Stimulated activated CD8-positive, alpha-beta memory T cell treated with anti-CD3 and anti-CD28 coated beads, Interleukin-7, amount 100 ng/mL, for 4 hours (primary cell): ENCODE results near the gene METAP1.
"Not testable (repeated sequence)": the region's sequence is repeated elsewhere in the genome, so short reads cannot be mapped to it uniquely, and the experiment has no call there.

ENCODE experiments used
- DNase-seq, 2 donors: peaks; one replicate each; pipeline ENCODE4 v3.0.0-alpha.2; 2020; ENCODE audit warnings: low read depth in 2 of 2

The METAP1 gene

DNA sequence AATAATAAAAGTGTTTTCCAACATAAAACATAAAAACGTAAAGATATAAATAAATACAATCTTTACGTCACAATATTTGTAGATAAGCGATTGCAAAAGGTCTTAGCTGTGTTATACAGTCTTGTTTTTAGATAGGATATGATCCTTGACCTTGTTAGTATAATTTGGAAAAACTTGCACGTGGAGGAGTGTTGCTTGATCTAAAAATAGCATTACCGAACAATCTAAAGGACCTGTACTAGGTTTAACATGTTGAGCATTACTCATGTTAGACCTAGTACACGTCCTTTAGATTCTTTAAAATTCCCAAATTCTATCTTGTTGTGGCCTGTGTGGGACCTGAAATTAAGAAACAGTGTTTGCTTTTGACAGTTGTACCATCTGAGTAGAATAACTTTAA lies 1.6 kb downstream of the METAP1 start:
- no peak for DNase-seq

DNA sequence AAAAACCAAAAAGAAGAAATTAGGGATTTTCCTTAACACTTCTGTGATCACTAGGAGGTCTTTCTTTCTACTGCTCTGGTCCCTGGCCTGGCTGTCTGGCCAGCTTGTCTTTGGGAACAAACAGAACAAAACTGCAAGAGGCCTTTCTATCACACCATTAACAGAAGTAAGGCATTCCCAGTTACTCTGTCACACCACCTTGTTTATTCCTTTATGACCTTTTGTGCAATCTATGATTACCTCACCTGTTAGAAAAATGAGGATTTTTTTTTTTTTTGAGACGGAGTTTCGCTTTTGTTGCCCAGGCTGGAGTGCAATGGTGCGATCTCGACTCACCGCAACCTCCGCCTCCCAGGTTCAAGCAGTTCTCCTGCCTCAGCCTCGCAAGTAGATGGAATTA lies 3.0 kb downstream of the METAP1 start:
- DNase-seq: no peak

DNA sequence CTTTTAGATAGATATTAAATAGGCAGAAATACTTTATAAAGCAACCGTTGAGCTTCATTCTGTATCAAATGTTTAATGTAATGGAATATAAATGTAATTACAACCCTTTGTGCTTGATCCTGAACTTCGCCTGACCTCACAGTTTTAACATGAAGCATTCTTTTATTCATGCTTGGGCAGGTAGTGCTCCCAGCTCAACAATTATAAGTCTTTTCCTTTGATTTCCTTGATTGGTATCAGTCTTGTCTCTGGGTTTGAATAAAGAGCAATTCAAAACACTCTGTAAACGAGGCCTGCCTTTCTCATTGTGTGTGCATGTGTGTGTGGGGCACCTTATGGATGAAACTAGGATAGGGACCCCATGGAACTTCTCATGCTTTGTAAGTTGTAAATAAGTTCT lies 6.8 kb downstream of the METAP1 start:
- DNase-seq: no peak

DNA sequence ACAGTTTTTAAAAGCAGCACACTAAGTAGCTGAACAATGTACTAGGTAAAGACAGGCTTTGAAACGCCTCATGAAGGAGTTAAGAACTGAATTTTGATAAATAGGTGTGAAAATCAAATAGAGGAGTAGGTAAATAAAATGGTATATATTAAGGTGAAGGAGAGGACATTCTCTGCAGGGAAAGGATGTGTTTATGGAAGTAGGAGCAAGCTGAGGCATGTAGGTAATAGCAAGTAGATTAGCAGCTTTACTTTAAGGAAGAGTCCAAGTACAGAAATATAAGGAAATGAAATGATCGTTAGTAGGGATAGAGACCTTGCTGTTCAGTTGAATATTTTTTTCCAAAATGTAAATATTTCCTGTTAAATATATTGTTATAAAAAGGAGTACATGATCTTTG lies 12.5 kb downstream of the METAP1 start:
- no peak for DNase-seq

DNA sequence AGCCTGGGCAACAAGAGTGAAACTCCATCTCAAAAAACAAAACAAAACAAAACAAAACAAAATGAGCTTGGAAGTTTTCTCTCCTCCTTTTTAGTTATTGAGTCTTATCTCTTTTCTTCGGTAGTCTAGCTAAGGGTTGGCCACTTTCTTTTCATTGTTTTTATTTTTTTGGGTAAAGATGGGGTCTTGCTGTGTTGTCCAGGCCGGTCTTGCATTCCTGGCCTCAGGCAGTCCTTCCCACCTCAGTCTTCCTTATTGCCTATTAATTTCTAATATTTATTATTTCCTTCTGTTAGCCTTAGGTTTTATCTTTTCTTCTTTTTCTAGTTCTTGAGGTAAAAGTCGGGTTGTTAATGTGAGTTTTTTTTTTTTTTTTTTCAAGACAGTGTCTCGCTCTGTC lies 16.4 kb downstream of the METAP1 start:
- DNase-seq: no peak

DNA sequence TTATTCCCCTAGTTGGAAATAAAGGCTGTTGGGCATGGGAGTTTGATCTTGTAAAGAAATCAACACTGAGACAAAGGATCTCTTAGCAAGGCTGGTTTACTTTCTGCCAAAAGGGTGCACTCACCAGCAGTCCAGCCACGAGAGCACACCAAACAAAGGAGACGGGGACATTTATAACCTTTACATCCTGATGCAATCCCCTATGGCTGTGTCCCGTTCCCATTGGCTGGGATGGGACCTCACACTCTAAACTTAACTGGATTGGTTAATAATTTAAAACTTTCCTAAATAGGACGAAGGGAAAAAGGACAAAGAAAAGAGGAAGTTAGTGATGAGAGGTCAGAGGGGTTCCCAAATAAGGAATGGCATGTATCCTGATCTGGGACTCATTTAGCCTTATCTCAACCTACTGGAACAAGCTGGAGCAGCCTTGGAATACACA lies 17.9 kb downstream of the METAP1 start:
- DNase-seq: no peak

DNA sequence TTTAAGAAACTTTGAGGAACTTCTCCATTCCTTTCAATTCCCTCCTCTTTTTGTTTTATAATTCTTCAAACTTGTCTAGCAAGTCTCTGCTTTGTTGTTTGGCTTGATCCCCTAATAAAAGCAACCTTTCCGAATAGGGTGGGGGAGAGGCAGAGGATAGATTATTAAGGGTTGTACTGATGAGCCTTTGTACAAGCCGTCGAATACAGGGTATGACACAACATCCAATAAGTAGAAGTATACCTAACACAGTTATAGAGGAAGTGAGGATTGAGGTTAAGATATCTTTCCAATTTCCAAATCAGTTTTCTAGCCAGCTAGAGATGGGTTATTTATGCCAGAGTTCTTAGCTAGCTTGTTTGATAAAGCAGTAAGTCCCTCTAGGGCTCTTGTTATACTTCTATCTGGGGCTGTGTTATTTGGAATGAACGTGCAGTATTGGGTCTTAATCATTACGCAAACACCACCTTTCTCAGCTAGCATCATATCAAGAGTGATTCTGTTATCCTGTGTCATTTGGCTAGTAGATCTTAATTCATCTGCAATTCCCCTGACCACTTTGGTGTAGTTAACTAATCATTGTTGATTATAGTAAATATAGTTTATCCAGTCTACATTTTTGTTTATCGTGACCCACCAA lies 18.5 kb downstream of the METAP1 start:
- no peak for DNase-seq

DNA sequence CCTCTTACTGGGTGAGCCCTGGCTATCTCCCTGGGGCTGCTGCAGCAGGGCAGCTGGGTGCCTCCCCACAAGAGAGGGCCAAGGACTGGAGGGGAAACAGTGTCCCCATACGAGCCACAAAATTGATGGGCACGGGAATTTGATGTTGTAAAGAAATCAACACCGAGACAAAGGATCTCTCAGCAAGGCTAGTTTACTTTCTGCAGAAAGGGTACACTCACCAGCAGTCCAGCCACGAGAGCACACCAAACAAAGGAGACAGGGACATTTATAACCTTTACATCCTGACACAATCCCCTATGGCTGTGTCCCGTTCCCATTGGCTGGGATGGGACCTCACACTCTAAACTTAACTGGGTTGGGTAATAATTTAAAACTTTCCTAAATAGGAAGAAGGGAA lies 25.9 kb downstream of the METAP1 start:
- DNase-seq: no peak

DNA sequence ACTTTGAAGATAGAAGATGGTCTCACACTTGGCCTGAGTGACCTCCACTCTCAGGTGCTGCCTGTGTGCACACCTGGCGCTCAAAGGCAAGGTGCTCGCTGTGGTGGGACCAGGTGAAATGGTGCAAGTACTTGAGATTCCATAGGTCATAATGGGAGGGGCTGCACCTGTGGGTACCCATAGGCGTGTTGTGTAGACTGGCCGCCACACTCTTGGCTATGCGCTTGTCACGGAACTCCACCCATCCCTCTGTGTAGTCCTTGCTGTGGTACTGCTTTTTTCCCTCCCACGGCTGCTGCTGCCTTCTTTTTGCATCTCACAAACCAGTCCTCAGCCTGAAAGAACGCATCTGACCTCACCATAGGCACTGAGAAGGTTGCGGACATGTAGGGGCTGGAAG lies 27.0 kb downstream of the METAP1 start:
- no peak for DNase-seq

DNA sequence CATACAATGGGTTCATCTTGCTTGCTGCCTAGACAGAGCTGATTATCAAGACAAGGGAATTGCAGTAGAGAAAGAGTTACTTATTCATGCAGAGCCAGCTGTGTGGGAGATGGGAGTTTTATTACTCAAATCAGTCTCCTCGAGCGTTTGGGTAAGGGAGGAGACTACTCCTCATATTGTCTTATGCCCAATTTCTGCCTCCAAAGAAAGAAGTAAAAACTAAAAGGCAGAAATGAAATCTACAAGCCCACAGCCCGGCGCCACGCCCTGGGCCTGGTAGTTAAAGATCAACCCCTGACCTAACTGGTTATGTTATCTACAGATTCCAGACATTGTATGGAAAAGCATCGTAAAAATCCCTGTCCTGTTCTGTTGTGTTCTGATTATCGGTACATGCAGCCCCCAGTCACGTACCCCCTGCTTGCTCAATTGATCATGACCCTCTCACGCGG lies 28.3 kb downstream of the METAP1 start:
- DNase-seq: not testable (repeated sequence)

DNA sequence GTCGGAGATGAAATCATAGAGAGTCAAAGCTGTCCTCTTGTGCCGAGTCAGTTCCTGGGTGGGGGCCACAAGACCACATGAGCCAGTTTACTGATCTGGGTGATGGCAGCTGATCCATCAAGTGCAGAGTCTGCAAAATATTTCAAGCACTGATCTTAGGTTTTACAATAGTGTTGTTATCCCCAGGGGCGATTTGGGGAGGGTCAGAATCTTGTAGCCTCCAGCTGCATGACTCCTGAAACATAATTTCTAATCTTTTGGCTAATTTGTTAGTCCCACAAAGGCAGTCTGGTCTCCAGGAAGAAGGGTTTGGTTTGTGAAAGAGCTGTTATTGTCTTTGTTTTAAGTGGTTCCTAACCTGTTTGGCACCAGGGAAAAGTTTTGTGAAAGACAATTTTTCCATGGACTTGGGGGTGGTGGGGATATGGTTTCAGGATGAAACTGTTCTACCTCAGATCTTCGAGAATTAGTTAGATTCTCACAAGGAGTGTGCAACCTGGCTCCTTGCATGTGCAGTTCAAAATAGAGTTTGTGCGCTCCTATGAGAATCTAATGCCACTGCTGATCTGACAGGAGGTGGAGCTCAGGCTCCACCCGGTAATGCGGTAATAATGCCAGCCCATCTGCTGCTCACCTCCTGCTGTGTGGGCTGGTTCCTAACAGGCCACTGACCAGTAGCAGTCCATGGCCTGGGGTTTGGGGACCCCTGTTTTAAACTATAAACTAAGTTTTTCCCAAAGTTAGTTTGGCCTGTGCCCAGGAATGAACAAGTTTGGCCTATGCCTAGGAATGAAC lies 29.2 kb downstream of the METAP1 start:
- DNase-seq: no peak

DNA sequence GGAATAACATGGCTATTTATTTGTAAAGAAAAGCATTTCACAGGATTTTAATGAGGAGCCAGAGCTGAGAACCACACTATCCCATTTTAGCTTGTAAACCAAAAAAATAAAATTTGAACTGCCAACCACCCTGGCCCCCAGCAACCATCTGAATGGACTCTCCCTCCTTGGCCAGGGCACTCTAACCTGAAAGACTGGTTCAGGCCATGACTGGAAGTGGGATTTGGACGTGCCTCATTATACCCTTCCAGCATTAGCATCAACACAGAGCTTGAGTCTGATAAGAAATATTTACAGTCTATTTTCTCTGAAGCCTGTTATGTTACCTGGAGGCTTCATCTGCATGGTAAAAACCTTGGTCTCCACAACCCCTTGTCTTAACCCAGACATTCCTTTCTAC lies 30.0 kb downstream of the METAP1 start:
- DNase-seq: no peak

DNA sequence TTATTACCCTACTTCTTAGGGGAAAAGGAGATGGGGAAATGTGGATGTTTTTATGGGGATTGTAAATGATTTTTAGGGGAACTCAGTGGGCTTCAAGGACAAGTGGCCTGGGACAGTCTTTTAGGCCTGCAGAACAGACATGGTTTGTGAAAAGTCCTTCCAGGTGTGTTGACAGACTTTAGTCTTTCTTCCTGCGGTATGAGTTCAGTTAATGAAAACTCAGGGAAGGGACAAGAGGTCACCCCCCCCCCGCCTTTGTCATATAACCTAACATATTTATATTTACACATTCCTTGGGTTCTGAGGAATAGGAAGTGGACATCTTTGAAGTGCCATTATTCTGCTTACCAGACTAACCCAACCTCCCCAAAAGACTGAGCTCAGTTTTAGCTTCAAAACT lies 31.8 kb downstream of the METAP1 start:
- DNase-seq: no peak

DNA sequence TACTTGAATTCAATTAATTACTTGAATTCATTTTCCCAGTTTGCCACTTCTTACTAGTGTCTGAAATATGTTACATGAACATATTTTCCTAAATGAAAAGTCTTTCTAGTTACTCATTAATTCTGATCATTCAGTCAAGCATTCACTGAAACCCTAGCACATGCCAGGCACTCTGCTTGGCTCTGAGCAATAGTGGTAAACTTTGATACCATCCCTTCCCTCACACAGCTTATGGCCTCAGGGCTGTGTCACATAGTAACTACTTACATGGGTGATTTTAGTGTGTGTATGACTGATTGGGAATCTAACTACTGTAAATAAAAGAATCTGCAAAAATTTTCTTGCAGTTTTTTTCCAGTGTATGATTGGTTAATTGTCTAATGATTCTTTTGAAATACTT lies 32.7 kb downstream of the METAP1 start:
- no peak for DNase-seq

DNA sequence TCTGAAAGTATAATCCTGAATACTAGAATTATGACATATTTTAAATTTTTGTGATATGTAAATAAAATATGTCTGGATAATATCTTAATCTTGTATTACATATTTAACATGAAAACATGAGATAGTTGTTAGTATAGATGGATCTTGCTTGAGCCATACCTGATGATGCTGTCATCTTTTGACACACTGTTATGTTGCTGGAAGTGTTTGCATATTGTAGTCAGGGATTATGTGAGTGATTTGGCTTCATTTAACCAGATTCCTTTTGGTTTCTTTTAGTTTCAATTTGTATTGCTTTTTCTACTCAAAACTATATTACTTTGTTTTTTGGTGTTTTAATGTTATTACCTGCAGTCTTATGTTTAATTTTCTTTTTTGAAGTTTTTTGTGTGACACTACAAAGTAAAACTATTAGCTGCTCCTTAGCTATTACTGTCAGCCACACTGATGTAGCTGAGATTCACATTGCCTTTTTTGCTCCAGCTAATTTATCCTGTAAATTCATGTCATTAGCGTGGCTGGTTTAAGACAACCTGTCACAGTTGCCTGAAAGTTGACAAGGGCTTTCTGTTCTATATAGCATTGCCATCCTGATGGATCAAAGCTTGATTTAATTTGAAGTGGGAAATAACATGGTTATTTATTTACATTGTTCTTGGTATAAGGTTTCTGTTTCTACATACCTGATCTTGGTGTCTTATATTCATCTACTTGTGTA lies 33.7 kb downstream of the METAP1 start:
- no peak for DNase-seq

DNA sequence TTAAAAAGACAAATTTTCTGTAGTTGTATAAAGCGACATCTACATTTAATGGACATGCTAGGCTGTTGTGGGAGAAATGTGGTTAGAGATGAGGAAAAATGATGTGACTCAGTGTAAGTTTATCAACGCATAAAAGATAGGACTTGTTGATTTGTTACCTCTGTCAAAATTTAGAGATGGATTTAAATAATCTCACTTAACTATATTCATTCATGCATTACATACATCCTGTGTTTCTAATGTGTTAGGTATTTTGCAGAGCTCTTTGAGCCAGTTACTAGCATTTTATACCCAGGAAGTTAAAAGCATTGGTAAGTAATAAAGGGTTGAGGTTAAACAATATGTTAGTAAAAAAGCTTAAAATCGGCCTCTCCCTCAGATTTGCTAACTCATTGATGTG lies 34.3 kb downstream of the METAP1 start:
- DNase-seq: no peak

DNA sequence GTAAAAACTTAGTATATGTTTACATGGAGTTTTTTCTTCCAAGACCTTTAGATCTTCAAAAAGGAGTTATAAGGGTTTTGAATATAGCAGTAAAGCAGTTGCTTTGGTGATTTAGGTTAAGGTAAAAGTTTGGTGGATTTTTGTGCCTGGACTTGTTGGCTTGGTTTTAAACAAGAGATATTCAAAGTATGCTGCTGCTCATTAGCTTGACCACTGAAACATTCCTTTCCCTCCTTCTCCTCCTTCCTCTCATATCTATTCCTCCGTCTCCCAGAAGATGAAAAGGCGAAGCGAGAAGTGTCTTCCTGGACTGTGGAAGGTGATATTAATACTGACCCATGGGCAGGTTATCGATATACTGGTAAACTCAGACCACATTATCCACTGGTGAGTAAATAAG lies 38.4 kb downstream of the METAP1 start:
- no peak for DNase-seq

DNA sequence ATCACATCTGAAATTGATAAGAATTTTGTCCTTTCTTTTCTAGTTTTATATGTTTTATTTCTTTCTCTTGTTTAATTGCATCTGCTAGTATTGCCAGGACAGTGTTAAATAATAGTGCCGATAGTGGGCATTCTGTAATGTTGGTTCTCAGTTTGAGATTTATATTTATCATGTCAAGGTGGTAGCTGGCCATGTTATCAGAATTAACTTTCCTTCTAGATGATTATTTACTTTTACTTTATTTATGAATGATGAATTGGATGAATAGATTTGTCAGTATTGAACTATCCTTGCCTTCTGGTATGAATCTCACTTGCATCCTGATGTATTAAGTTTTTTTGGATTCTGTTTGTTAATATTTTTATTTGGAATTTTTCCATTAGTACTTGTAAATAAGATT lies 42.7 kb downstream of the METAP1 start:
- DNase-seq: no peak

DNA sequence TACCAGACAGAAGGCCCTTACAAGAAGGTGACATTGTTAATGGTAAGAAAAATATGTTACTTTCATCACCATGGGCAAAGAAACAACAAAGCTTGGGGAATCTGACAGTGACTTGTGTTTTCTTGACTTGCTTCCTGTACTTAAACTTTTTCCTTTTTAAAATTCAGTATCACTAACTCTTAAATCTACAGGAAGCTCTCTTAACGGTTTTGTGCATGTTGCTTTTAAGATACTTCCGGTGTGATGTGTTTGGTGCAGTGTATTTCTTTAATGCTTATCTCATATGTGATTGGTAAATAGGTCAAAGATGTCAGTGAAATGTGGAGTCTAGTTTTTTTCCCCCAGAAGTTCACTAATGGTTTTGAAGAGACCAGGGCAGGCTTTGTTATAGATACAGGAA lies 47.8 kb downstream of the METAP1 start:
- no peak for DNase-seq

DNA sequence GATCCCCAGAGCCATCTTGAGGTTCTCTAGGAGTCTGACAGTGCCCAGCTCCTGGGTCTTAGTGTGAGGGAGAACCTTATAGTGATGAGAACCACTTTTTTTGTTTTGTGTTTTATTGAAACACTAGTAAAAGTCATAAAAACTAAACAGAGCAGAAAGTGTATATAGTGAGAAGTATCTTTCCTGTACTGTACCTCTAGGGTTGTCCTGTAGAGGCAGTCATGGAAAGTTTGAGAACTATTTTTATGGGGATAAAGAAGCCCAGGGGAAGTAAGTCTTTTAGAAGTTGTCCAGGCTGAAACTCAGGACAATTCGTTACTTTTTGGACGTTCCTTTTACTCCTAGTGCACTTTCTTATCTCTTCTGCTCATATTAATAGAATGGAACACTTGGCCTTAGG lies 52.2 kb downstream of the METAP1 start:
- no peak for DNase-seq

DNA sequence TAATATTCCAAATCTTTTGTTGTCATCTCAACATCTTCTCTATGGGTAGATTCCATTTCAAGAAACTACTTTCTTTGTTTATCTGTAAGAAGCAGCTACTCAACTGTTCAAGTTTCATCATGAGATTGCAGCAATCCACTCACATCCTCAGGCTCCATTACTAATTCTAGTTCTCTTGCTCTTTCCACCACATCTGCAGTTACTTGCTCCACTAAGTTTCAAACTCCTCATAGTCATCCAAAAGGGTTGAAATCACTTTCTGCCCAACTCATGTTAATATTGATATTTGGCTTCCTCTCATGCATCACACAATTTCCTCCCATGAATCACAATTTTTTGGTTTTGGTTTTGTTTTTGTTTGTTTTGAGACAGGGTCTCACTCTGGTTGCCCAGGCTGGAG lies 57.4 kb downstream of the METAP1 start:
- no peak for DNase-seq

DNA sequence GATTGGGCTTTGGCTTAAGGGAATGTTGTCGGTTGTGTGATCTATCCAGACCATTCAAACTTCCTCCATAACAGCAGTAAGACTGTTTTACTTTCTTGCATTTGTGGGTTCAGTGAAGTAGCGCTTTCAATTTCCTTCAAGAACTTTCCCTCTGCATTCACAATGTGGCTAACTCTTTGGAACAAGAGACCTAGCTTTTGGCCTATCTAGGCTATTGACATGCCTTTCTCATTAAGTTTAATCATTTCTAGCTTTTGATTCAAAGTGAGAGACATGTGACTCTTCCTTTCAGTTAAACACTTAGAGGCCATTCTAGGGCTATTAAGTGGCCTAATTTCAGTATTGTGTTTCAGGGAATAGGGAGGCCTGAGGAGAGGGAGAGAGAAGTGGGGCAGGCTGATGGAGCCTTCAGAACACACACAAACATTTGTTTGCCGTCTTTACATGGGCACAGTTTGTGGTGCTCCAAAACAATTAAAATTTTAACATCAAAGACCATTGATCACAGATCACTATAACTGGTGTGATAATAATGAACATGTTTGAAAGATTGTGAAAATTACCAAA lies 59.0 kb downstream of the METAP1 start:
- DNase-seq: no peak

DNA sequence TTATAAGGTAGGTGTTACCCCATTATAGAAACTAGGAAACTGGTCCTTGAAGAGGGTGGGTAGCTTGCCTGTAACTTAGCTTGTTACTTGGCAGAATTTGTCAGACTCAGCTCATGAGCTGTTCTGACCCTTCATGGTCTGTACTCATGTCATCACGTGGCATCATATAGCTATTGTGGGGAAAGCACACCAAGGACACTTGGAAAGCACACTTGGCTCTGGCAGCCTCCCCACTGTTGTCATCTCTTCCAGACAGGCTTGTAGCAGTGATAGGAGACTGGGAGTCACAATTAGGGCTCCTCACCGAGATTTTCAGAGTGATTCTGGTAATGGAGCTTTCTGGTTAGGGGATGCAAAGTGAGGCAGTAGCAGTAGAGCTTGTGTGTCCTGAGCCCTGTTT lies 62.7 kb downstream of the METAP1 start:
- no peak for DNase-seq
